Measurements from ENCODE around the gene BNIP1.

BNIP1 gene

DNA sequence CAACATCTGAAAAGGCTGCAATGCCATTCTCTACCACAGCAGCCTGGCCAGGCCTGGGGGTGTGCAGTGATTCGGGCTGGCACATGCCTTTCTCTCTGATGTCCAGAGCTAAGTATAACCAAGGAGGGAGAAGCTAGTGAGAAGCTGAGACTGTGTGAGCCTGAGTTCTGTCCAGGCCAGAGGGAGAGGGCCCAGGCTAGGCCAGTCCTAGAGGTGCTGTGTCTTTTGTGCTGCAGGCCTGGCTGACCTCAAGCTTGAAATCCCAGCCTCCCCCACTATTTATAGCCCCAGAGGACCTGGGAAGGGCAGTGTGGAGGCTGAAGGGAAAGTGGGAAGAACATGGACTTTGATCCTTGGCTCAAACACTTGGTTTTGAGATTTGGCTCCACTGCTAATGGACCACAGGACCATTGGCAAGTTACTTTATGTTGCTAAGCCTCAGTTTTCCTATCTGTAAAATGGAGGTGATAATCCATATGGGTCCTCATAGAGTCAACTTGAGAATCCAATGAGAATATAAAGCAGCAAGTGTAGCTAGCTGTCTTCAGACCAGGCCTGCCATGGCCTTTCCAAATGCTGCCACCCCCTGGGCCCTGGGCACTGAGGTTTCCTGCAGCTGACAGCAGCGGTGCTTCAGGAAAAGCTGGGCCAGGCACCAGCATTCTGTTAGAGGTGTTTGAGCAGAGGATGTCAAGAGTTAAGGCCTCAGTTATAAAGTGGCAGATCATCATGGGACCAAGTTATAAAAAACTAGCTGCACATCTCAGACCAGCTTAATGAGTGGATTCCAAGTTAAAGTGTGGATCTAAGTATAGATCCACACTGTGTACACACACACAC is 21.1 kb downstream of the BNIP1 start:
- DNase-seq (ENCODE audit: low read depth in 2 of 2): no peak

DNA sequence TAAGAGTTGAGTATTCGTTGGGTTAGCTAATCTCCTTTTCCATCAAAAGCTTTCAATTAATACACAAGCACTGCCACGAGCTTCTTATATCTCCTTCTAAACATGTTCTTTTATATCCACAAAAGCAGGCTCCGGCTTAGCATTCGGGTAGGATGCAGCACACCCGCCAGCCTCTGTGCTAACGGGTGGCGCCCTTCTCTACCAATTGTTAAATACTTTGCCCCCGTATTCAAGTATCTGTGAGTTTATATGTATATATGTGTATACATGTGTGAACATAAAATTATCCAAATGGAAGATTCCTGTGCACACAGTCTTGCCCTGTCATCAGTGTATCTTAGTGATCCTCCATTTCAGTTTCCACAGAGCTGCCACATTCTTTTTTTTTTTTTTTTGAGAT is 27.8 kb downstream of the BNIP1 start:
- DNase-seq (ENCODE audit: low read depth in 2 of 2): no peak

GRCh38 chr5:173175523-173175922 is 31.2 kb downstream of the BNIP1 start:
- DNase-seq (ENCODE audit: low read depth in 2 of 2): no peak

DNA sequence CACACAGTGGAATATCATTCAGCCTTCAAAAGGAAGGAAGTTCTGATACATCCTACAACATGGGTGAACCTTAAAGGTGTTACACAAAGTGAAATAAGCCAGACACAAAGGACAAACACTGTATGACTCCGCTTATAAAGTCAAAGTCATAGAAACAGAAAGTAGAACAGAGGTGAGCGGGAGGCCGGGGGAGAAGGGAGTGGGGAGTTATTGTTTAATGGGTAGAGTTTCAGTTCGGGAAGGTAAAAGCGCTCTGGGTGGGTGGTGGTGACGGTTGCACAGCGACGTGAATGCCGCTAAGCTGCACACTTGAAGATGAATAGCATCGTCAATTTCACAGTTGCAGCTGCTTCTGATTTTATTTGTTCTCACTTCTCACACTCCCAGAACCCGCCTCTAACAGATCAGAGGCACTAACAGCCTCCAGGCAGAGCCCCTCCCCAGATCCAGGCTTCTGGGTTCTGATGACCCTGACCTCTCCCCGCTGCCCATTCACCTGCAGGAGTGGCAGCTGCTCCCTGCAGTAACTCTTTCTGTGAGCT is 34.1 kb downstream of the BNIP1 start:
- no peak for DNase-seq (ENCODE audit: low read depth in 2 of 2)

DNA sequence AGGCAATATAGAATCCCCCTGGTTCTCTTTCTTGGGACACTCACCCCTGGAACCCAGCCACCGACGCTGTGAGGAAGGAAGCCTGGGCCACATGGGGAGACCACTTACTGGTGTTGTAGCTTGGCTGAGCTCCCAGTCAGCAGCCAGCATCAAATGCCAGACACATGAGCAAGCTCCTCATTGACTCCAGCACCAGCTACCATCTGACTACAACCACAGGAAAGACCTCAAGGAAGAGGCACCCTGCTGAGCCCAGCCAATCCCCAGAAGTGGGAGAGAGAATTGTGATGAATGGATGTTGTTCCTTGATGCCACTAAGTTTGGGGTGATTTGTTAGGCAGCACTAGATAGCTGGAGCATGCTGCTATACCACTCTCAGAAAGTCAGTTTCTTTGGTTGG is 36.0 kb downstream of the BNIP1 start:
- DNase-seq (ENCODE audit: low read depth in 2 of 2): no peak

- no peak for DNase-seq (ENCODE audit: low read depth in 2 of 2)
Observed at GRCh38 chr5:173187054-173187743, 42.9 kb downstream of the BNIP1 start.

DNA sequence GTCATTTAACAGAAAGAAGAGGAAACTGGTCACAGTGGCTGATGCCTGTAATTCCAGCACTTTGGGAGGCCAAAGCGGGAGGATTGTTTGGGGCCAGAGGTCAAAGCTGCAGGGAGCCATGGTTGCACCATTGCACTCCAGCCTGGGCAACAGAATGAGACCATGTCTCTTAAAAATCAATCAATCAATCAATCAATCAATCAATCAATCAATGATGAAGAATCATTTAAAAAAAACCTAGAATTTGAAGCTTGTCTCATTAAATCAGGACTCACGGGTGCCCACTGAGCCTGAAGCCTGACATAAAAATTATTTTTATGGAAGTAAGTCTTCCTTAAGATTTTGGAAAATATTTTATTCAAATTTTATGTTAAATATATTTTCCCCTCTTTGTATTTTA is 43.9 kb downstream of the BNIP1 start:
- no peak for DNase-seq (ENCODE audit: low read depth in 2 of 2)

- no peak for DNase-seq (ENCODE audit: low read depth in 2 of 2)
Observed at GRCh38 chr5:173191015-173191414, 46.7 kb downstream of the BNIP1 start.

DNA sequence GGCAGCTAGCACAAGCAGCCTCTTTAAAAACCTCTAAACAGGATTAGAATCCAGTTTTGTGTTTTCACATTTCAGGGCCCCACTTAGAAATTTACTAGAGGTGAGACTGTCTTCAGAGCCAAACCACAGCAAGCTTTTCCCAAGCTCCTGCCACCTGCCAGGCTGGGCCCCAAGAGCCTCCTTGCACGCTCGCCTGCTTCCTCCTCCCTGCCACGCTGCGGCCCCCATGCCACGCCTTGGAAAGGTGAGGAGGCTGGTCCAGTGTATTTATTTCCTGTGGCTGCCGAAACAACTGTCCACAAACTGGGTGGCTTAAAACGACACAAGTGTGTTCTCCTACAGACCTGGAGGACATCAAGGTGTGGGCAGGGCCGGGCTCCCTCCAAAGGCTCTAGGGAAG is 47.2 kb downstream of the BNIP1 start:
- no peak for DNase-seq (ENCODE audit: low read depth in 2 of 2)

GRCh38 chr5:173192561-173192960 is 48.2 kb downstream of the BNIP1 start:
- DNase-seq (ENCODE audit: low read depth in 2 of 2): no peak

DNA sequence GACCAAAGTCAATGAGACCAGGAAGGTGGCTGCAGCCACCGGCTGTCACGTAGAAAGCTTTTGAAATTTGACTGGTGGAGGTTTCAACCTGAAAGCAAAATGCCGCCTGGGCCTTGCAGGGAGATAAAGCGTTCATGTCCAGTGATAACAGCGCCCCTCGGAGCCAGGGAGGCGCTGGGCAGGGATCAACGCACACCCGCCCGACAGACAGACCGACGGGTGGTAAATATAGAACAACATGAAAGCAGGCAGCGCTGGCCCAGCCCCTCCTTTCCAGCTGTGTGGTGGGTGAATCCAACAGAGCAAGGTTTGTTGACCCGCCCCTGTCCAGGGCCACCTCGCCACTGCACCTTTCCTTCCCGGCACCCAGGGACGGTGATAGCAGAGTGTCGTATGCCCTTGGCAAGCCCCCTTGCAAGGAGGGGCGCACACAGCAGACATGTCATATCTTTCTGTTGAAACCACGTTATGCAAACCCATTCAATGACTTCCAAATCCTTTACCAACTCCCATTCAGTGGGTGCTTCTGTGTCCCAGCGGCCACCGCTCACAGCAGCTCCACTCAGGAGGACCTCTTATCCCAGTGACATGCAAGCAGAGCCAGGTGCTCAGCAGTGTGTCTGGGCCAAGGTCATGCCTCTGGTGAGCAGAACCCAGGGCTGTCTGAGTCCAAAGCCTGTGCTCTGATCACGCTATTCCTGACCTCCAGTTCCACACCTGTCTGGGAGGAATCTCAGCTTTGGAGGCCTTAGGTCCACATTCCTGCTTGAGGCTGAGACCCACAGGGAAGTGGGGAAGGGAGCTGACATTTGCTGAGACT is 52.0 kb downstream of the BNIP1 start:
- DNase-seq (ENCODE audit: low read depth in 2 of 2): no peak

DNA sequence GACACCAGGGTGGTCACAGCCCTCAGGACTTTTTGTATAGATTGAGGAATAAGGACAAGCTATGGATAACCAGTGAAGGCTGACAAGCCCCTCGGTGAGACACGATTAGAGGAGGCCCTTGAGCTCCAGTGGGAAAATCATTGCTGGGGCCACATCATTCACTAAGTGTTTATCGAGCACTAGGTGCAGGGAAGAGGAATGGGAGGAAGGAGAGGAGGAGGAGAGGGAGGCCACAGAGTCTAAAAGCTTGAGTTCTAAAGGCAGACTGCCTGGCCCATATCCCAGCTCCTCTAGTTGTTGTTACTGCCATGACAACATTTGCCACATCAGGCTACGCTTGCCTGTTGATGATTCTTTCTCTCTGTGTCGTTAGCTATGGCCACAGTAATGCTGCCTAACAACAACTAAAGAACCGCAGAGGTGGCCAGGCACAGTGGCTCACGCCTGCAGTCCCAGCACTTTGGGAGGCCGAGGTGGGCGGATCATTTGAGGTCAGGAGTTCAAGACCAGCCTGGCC is 53.1 kb downstream of the BNIP1 start:
- DNase-seq (ENCODE audit: low read depth in 2 of 2): no peak

GRCh38 chr5:173198049-173198448 is 53.7 kb downstream of the BNIP1 start:
- DNase-seq (ENCODE audit: low read depth in 2 of 2): no peak

DNA sequence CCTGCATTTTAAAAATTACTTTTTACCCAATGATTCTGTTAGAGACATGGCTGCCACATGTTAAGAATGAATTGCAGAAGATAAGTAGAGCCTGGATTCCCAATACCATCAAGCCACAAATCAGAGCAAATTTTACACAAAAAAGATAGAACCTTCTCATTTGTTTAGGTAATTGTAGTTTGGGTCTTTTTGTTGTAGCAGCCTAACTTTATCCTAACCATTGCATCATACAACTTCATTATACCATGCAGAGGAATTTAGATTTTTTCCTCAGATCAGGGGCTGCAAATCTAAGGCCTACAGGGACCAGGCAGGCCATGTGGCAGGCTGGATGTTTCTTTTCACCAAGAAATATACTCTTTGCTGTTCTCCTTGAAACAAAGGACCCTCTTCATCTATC is 56.0 kb downstream of the BNIP1 start:
- DNase-seq (ENCODE audit: low read depth in 2 of 2): no peak

GRCh38 chr5:173201636-173202265 is 57.4 kb downstream of the BNIP1 start:
- no peak for DNase-seq (ENCODE audit: low read depth in 2 of 2)

- DNase-seq (ENCODE audit: low read depth in 2 of 2): no peak
Observed at GRCh38 chr5:173202266-173202875, 58.0 kb downstream of the BNIP1 start.

DNA sequence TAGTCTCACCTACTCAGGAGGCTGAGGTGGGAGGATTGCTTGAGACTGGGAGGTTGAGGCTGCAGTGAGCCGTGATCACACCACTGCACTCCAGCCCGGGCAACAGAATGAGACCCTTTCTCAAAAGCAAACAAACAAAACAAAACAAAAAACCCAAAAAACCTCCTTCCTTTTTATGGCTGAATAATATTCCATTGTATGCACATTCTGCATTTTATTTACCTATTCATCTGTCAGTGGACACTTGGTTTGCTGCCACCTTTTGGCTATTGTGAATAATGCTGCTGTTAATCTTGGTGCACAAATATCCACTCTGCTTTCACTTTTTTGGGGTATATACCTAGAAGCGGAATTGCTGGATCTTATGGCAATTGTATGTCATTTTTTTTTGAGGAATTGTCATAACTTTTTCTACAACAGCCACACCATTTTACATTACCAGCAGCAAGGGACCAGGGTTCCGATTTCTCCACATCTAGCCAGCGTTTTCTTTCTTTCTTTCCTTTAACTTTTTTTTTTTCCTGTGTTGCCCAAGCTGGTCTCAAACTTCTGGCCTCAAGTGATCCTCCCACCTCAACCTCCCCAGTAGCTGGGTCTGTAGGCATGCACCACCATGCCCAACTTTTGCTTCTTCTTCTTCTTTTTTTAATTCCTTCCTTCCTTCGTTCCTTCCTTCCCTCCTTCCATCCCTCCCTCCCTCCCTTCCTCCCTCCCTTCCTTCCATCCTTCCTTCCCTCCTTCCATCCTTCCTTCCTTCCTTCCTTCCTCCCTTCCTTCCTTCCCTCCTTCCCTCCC is 60.1 kb downstream of the BNIP1 start:
- DNase-seq (ENCODE audit: low read depth in 2 of 2): no peak

GRCh38 chr5:173205916-173206315 is 61.6 kb downstream of the BNIP1 start:
- DNase-seq (ENCODE audit: low read depth in 2 of 2): no peak

- no peak for DNase-seq (ENCODE audit: low read depth in 2 of 2)
Observed at GRCh38 chr5:173208296-173208695, 64.0 kb downstream of the BNIP1 start.

DNA sequence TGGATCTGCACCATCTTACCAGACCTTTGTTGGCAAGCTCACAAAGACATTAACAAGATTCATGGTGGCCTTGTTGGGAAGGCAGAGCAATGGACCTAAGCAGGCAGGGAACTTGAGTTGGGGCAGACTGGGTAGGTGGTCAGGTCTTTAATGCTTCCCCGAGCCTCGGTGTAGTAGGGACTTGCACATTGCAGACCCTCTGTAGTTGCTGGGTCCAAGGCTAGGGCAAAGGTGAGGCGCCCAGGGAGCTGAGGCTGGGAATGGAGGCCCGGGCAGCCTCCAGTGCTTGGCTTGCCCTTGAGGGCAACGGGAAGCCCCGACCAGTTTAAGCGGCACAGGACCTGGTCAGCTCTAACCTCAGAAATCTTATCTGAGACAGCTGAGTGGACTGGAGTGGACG is 66.5 kb downstream of the BNIP1 start:
- no peak for DNase-seq (ENCODE audit: low read depth in 2 of 2)

Measured in stimulated activated CD4-positive, alpha-beta T cell treated with anti-CD3 and anti-CD28 coated beads, Interleukin-12 subunit alpha, Interleukin-12 subunit beta, amount 100 ng/mL, for 24 hours (primary cell).